H1 (cell line): ENCODE data around the gene NFAT5. TPM values are rescaled to one million over a fixed set of nuclear protein-coding genes. Genes with fewer than 3 reads are reported as not detected.

ENCODE experiments used
- RAD21 ChIP-seq, 2 experiments: IDR thresholded peaks in 1 of 2; conservative IDR thresholded peaks in 1 of 2; 2 replicates each; pipeline ENCODE4 v1.6.1; 2011; ENCODE audit warnings: low read depth in 2 of 2, low read length in 2 of 2, improper control_type of control experiment in 1 of 2, inconsistent platforms in 1 of 2, mild to moderate bottlenecking in 1 of 2, moderate library complexity in 1 of 2
- polyA plus RNA-seq, 7 experiments: library from polyadenylated mRNA; depleted of rRNA in 3 of 7; stranded (reverse) in 5 of 7; unstranded in 2 of 7; fragments of >200 nt in 5 of 7; fragments of 200-250 nt in 2 of 7; gene quantifications; 1 replicate in 5 of 7; 2 replicates in 1 of 7; 4 replicates in 1 of 7; pipeline versions ENCODE4 v1.2.1 to v1.2.3, GENCODE V29; 2011 to 2013; ENCODE audit warnings: missing spikeins in 2 of 7, mixed read lengths in 2 of 7
- total RNA-seq: library from RNA; stranded (reverse); fragmentation: NEBNext Ultra II Directional; extraction: Animal tissue kit (Norgen Biotek cat#: 25700); gene quantifications from 2 replicates; pipeline ENCODE4 v1.2.1, GENCODE V29; 2021

Gene NFAT5
- total and polyA plus RNA-seq, 2 of the 8 experiments (the other 6 are each of a cell fraction or from before 2014, with no cell fraction given) = 8.9 to 29.0 TPM

DNA sequence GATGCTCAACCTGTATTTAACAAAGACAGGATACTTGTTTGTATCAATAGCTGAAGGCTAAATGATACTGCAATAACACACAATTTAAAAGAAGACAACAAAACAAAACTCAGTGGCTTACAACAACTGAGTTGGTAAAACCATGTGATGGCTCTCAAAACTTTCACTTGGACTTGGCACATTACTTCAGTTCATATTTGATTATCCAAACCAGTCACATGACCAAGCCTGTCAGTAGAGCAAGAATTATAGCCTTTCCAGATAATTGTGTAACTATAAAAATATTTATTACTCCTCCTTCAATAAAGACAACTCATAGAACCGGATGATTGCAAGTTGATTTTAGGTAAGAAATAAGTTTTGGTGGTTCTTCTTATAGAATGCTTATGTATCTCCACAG is 103.8 kb downstream of the NFAT5 start (continued):
- no peak for TF ChIP-seq RAD21 (IDR thresholded peaks at IDR 0.05 in 1 of 2, conservative IDR thresholded peaks at IDR 0.05 in 1 of 2; ENCODE audit: low read depth in 2 of 2, low read length in 2 of 2)
- TF ChIP-seq, all 59 proteins: peak for 0
